Fibroblast of mammary gland (primary cell): ENCODE data around the gene RPS3.
A peak's percentile ranks its signal among the peaks of the same experiment; 100 is the strongest.

Experiments used
- DNase-seq: peaks from one replicate; pipeline ENCODE4 v3.0.0-alpha.2; 2010; ENCODE audit warnings: low read depth
- H3K4me3 ChIP-seq: 2 replicates; pipeline ENCODE4 v1.5.1; 2011; ENCODE audit warnings: low read depth, mild to moderate bottlenecking, low read length, moderate library complexity; ENCODE audit not compliant: control insufficient read depth
- TF ChIP-seq, protein P1 (sequence below): conservative IDR thresholded peaks from 2 replicates; pipeline ENCODE4 v1.5.1; 2011; ENCODE audit warnings: low read depth, low read length, inconsistent platforms; ENCODE audit not compliant: control insufficient read depth, insufficient read depth

The RPS3 gene

DNA sequence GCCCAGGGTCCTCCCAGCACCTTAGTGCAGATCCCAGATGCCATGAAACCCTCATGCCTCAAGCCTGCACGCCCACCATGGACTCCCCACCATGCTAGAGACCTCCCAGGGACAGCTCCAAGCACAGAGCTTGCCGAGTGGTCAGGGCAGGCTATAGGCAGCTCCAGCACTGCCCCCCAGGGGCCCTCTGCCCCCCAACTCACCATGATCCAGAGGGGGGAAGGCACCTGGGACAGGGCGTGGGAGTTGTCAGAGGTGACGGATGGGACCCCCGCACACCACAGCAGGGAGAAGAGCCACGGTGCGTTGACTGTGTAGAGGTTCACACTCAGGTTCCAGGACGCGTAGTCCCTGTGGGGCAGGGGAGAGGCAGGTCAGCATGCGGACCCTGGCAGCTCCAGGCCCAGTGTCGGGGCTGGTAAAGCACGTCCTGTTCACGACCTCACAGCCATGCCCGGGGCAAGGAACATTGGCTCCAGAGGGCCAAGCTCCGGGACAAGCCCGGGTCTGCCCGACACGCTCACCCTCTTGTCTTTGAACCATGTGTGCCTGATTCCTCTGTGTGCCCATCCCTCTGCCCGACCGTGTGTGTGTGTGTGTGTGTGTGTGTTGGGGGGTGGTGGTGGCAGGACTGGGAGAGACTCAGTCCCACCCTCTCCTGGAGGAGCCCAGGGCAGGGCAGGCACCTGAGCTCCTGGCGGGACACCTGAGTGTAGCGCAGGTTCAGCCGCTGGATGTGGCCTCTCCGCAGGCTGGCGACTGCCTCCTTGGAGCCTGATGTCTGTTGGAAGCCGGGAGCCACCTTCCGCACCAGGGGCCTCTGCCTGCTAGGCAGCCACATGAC lies 41.9 kb downstream of the RPS3 start:
- TF ChIP-seq, protein P1, sequence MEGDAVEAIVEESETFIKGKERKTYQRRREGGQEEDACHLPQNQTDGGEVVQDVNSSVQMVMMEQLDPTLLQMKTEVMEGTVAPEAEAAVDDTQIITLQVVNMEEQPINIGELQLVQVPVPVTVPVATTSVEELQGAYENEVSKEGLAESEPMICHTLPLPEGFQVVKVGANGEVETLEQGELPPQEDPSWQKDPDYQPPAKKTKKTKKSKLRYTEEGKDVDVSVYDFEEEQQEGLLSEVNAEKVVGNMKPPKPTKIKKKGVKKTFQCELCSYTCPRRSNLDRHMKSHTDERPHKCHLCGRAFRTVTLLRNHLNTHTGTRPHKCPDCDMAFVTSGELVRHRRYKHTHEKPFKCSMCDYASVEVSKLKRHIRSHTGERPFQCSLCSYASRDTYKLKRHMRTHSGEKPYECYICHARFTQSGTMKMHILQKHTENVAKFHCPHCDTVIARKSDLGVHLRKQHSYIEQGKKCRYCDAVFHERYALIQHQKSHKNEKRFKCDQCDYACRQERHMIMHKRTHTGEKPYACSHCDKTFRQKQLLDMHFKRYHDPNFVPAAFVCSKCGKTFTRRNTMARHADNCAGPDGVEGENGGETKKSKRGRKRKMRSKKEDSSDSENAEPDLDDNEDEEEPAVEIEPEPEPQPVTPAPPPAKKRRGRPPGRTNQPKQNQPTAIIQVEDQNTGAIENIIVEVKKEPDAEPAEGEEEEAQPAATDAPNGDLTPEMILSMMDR = no peak
- H3K4me3 ChIP-seq = no peak overlapping the region

DNA sequence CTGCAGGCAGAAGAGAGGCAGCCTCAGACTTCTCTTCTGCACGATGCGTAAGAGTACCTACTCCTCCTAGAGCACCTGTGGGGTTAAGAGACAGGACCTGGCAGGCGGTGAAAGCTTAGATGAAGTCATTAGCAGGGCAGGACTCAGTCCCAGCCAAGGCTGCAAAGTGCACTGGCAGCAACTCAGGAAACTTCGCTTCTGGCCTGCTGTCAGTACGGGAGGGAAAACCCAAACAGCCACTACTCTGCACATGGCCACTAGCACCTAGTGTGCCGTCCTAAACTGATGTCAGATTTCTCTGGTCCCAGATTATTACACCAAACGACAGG lies 42.5 kb downstream of the RPS3 start:
- TF ChIP-seq, protein P1 = no peak
- DNase-seq = no peak
- no peak overlapping the region for H3K4me3 ChIP-seq

More for the DNA sequence above, 41.9 kb downstream of the RPS3 start:
- DNase-seq = no peak

DNA sequence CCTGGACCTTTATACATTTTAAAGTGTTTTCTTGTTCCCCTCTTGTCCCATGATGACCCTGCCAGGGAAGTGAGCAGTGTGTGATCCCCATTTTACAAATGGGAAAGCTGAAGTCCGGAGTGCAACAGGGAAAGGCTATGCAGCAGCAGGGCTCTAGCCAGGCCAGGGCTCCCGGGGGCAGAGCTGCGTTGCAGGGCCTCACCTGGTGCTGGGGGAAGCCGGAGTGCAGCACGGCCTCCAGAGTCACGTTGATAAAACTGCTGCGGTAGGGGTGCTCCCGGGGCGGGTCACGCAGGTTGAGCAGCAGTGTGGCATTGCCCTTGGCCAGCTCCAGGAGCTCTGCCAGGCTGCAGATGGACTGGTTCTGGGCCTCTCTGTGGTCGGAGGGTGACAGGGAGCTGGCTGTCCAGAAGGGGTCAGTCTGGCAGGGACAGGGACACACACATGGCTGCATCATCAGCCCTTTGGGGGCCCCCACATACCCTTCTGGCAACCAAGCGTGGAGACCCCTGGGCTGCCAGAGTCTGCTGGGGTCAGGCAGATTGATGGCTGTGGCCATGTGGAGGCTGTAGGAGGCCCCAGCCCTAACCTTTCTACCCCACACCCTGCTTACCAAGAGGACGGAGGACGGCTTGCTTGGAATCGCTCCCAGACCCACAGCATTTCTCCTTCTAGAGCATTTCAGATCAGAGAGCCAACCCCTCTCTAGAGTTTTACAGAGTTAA lies 43.0 kb downstream of the RPS3 start:
- TF ChIP-seq, protein P1 = no peak
- no peak for DNase-seq
- no peak overlapping the region for H3K4me3 ChIP-seq

DNA sequence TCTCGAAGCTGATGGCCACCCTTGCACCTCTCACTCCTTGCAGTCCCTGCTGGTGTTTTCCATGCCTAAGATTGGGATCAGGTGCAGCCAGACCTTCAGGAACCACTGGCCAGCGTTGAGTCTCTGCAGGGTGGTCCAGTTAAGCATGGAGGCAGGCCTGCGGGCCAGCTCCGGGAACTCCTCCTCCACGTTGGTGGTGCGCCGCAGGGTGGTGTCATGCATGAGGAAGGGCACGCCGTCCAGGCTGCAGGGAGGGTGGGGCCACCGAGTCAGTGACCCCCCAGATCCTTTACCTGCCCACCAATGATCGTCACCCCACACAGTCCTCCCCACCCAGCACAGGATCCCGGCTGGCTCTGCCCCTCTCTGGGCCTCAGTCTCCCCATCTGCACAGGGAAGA lies 43.7 kb downstream of the RPS3 start:
- DNase-seq = no peak
- no peak overlapping the region for H3K4me3 ChIP-seq
- TF ChIP-seq, protein P1 = no peak

DNA sequence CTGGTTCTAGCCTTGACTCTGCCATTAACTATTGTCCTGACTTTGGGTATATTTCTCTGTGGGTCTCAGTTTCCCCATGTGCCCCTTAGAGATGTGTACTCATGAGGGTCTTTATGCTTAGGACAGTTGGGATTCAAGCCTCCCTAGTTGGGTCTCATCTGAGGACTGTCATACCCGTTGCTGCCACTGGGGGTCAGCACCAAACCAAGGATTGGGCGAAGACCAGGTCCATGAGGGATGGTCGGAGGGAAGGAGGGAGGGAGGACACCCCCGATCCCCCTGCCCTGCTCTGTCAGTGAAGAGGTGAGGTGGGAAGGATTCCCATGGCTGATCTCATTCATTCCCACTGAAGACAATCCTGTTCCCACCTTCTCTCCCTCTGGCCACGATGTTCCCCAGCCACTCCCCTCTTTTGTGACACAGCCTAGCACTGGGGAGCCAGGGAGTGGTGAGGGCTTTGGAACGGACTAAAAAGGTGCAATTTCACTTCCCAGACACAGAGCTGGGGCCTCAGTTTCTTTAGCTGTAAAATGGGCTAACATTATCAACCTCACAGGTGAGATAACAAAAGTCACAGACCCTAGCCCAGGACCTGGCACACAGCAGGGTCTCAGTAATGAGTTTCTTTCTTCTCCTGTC lies 46.1 kb downstream of the RPS3 start:
- no peak overlapping the region for H3K4me3 ChIP-seq
- DNase-seq = peak; percentile 43
- TF ChIP-seq, protein P1 = peak; percentile 95

DNA sequence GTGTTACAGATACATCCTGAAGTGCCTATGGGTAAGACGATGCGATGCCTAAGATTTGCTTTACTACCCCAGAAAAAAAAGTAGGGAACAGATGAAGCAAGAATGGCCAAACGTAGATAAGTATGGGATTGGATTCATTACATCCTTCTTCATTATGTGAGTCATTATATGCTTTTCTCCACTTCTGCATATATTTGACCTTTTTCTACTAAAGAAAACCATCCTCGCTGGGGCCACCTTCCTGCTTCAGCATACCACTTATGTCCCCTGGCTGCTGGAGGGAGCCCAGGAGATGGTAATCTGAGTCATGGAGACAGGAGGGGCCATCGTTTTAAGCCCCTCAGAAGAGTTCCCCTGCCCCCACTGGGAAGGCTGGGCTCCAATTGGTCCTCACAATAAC lies 48.1 kb downstream of the RPS3 start:
- no peak overlapping the region for H3K4me3 ChIP-seq
- no peak for DNase-seq
- TF ChIP-seq, protein P1 = no peak
